GM12864 (cell line): ENCODE results near the gene COL18A1.

Source experiments
- DNase-seq: peaks from one replicate; pipeline ENCODE4 v3.0.0-alpha.2; 2011; ENCODE audit warnings: low read depth
- H3K4me3 ChIP-seq: 2 replicates; pipeline ENCODE4 v1.5.1; 2011; ENCODE audit warnings: mild to moderate bottlenecking, low read depth, low read length, control low read depth
- CTCF ChIP-seq: IDR thresholded peaks from 2 replicates; pipeline ENCODE4 v1.5.1; 2011; ENCODE audit warnings: low read depth, mild to moderate bottlenecking, moderate library complexity, low read length, control low read depth, inconsistent platforms; ENCODE audit errors: missing control alignments

COL18A1 gene

GRCh38 chr21:45388611-45389296 lies 16.2 kb upstream of the COL18A1 start:
- no peak for DNase-seq
- no peak for TF ChIP-seq CTCF
- H3K4me3 ChIP-seq: no peak overlapping the region

GRCh38 chr21:45390121-45390751 lies 14.7 kb upstream of the COL18A1 start:
- TF ChIP-seq CTCF: no peak
- DNase-seq: no peak
- H3K4me3 ChIP-seq: no peak overlapping the region

- no peak for DNase-seq
- no peak overlapping the region for H3K4me3 ChIP-seq
- TF ChIP-seq CTCF: no peak
These were observed 13.9 kb upstream of the COL18A1 start for GRCh38 chr21:45390831-45391742.

- DNase-seq: no peak
- H3K4me3 ChIP-seq: no peak overlapping the region
- TF ChIP-seq CTCF: no peak
These were observed 13.0 kb upstream of the COL18A1 start for GRCh38 chr21:45391743-45392572.

GRCh38 chr21:45392573-45392971 lies 12.4 kb upstream of the COL18A1 start:
- no peak for DNase-seq
- no peak for TF ChIP-seq CTCF
- no peak overlapping the region for H3K4me3 ChIP-seq

GRCh38 chr21:45393021-45393420 lies 11.9 kb upstream of the COL18A1 start:
- no peak for TF ChIP-seq CTCF
- no peak overlapping the region for H3K4me3 ChIP-seq
- DNase-seq: no peak
